ENCODE measurements around the gene RFT1.

Gene RFT1

DNA sequence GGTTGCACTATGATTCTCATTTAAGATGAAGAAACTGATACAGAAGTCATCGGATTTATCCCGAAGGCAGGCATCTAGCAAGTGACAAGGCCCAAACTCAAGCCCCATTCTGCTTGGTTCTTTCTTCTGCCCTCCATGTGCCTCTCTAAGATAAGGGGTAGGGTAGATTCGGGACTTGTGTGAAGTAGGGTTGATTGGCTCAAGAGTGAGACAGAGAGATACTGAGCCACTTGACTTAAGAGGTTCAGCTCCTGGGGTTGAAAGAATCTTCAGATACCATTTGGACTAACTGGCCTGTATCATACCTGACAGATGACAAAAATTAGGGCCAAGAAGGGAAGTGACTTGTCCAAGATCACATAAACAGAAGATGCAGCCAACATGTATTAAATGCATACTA is 891 bp downstream of the RFT1 start:
- no peak for TF ChIP-seq POLR2AphosphoS5 (IDR thresholded peaks at IDR 0.05; ENCODE audit: borderline replicate concordance, low read depth, low read length)
- H3K36me3 ChIP-seq (ENCODE audit: insufficient read depth, low read length), result no peaks in the 10 kb centered on the region; the same call in 1 of the 2 replicates
- H3K27ac ChIP-seq, result no peak overlapping the region
- H3K4me3 ChIP-seq, result peak overlapping the region; percentile 84
- H3K9ac ChIP-seq (ENCODE audit: insufficient read length), result peak overlapping the region; percentile 94
- H3K9me3 ChIP-seq (ENCODE audit: low read depth, low read length), result no peaks in the 10 kb centered on the region
- DNase-seq (ENCODE audit: low read depth, low spot score), result no peak

- Histone ChIP-seq H3K27ac (no peak overlapping the region), H3K9me3 (ENCODE audit: low read depth, low read length) (no peaks in the 10 kb centered on the region), H3K36me3 (ENCODE audit: insufficient read depth, low read length) (peaks cover 10% of the 10 kb centered on the region; the same call in 1 of the 2 replicates), H3K9ac (ENCODE audit: insufficient read length) (no peak overlapping the region), H3K4me3 (no peak overlapping the region)
- TF ChIP-seq POLR2AphosphoS5 (IDR thresholded peaks at IDR 0.05; ENCODE audit: borderline replicate concordance, low read depth, low read length), result no peak
- TF ChIP-seq FOXP2 (optimal IDR thresholded peaks at IDR 0.05; ENCODE audit: control extremely low read depth, extremely low read length, insufficient read depth), result no peak
- no peak for TF ChIP-seq EZH2 (IDR thresholded peaks at IDR 0.05)
- DNase-seq (ENCODE audit: low read depth, low spot score), result no peak
Observed at GRCh38 chr3:53126601-53127000, 3.6 kb downstream of the RFT1 start.

DNA sequence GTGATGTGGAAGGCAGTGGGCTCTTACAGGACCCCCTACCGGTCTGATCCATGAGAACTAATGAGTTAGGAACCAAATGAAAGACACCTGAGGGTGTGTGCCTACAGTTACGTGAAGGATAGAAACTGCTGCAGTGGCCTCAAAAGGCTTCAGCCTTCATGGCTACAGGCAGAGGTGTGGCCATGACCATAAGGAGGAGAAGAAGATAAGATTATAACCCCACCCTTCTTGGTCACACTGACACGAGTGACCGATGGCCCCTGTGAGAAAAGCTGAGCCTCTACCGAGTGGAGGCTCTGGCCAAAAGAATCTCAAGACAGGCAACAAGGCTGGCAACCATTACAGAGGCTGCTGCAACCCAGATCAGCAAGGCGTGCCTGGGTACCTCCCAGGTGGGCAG is 6.3 kb downstream of the RFT1 start:
- no peak for TF ChIP-seq EZH2 (IDR thresholded peaks at IDR 0.05)
- no peak for TF ChIP-seq POLR2AphosphoS5 (IDR thresholded peaks at IDR 0.05; ENCODE audit: borderline replicate concordance, low read depth, low read length)
- no peak for TF ChIP-seq FOXP2 (optimal IDR thresholded peaks at IDR 0.05; ENCODE audit: control extremely low read depth, extremely low read length, insufficient read depth)
- Histone ChIP-seq H3K27ac (no peak overlapping the region), H3K9me3 (ENCODE audit: low read depth, low read length) (no peaks in the 10 kb centered on the region), H3K4me3 (no peak overlapping the region), H3K36me3 (ENCODE audit: insufficient read depth, low read length) (peaks cover 26% of the 10 kb centered on the region; the same call in 1 of the 2 replicates), H3K9ac (ENCODE audit: insufficient read length) (no peak overlapping the region)
- no peak for DNase-seq (ENCODE audit: low read depth, low spot score)

- no peak for TF ChIP-seq EZH2 (IDR thresholded peaks at IDR 0.05)
- no peak for TF ChIP-seq POLR2AphosphoS5 (IDR thresholded peaks at IDR 0.05; ENCODE audit: borderline replicate concordance, low read depth, low read length)
- no peak for TF ChIP-seq FOXP2 (optimal IDR thresholded peaks at IDR 0.05; ENCODE audit: control extremely low read depth, extremely low read length, insufficient read depth)
- H3K36me3 ChIP-seq (ENCODE audit: insufficient read depth, low read length), result peaks cover 28% of the 10 kb centered on the region; the same call in 1 of the 2 replicates
- H3K27ac ChIP-seq, result no peak overlapping the region
Observed at GRCh38 chr3:53123510-53123909, 6.7 kb downstream of the RFT1 start.

GRCh38 chr3:53122933-53123305 is 7.3 kb downstream of the RFT1 start:
- Histone ChIP-seq H3K9ac (ENCODE audit: insufficient read length) (no peak overlapping the region), H3K36me3 (ENCODE audit: insufficient read depth, low read length) (peaks cover 33% of the 10 kb centered on the region; the same call in 1 of the 2 replicates), H3K9me3 (ENCODE audit: low read depth, low read length) (no peaks in the 10 kb centered on the region), H3K4me3 (no peak overlapping the region), H3K27ac (no peak overlapping the region)
- TF ChIP-seq POLR2AphosphoS5 (IDR thresholded peaks at IDR 0.05; ENCODE audit: borderline replicate concordance, low read depth, low read length) (no peak), FOXP2 (optimal IDR thresholded peaks at IDR 0.05; ENCODE audit: control extremely low read depth, extremely low read length, insufficient read depth) (no peak), EZH2 (IDR thresholded peaks at IDR 0.05) (no peak)
- no peak for DNase-seq (ENCODE audit: low read depth, low spot score)

More at GRCh38 chr3:53123510-53123909, 6.7 kb downstream of the RFT1 start:
- no peak overlapping the region for H3K4me3 ChIP-seq
- no peak overlapping the region for H3K9ac ChIP-seq (ENCODE audit: insufficient read length)
- DNase-seq (ENCODE audit: low read depth, low spot score), result no peak
- H3K9me3 ChIP-seq (ENCODE audit: low read depth, low read length), result no peaks in the 10 kb centered on the region

GRCh38 chr3:53122255-53122932 is 7.8 kb downstream of the RFT1 start:
- Histone ChIP-seq H3K4me3 (no peak overlapping the region), H3K36me3 (ENCODE audit: insufficient read depth, low read length) (peaks cover 36% of the 10 kb centered on the region; the same call in 1 of the 2 replicates), H3K9me3 (ENCODE audit: low read depth, low read length) (no peaks in the 10 kb centered on the region), H3K27ac (no peak overlapping the region), H3K9ac (ENCODE audit: insufficient read length) (no peak overlapping the region)
- DNase-seq (ENCODE audit: low read depth, low spot score), result no peak
- TF ChIP-seq FOXP2 (optimal IDR thresholded peaks at IDR 0.05; ENCODE audit: control extremely low read depth, extremely low read length, insufficient read depth) (no peak), EZH2 (IDR thresholded peaks at IDR 0.05) (no peak), POLR2AphosphoS5 (IDR thresholded peaks at IDR 0.05; ENCODE audit: borderline replicate concordance, low read depth, low read length) (no peak)

GRCh38 chr3:53120336-53120735 is 9.9 kb downstream of the RFT1 start:
- Histone ChIP-seq H3K27ac (no peak overlapping the region), H3K4me3 (no peak overlapping the region), H3K9ac (ENCODE audit: insufficient read length) (no peak overlapping the region), H3K9me3 (ENCODE audit: low read depth, low read length) (no peaks in the 10 kb centered on the region), H3K36me3 (ENCODE audit: insufficient read depth, low read length) (peaks cover 36% of the 10 kb centered on the region; the same call in 1 of the 2 replicates)
- no peak for DNase-seq (ENCODE audit: low read depth, low spot score)
- TF ChIP-seq FOXP2 (optimal IDR thresholded peaks at IDR 0.05; ENCODE audit: control extremely low read depth, extremely low read length, insufficient read depth) (no peak), EZH2 (IDR thresholded peaks at IDR 0.05) (no peak), POLR2AphosphoS5 (IDR thresholded peaks at IDR 0.05; ENCODE audit: borderline replicate concordance, low read depth, low read length) (no peak)

DNA sequence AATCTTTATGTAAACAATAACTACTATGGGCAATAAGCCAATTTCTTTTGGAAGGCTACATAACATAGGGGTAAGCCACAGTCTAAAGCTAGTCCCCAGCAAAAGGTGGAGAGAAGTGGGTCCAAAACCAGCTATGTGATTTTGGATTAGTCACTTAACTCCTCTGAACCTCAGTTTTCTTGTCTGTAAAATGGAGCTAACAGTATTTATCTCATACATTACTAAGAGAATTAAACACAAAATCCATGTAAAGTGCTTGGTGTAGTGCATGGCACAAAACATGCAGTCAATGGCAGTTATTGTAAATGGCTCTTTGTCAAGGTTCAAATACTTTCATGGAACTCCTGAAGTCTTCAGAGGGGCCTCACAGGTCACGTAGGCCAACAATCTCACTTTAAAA is 13.3 kb downstream of the RFT1 start:
- peaks cover 28% of the 10 kb centered on the region; the same call in 1 of the 2 replicates for H3K36me3 ChIP-seq (ENCODE audit: insufficient read depth, low read length)
- no peak overlapping the region for H3K27ac ChIP-seq
- H3K9me3 ChIP-seq (ENCODE audit: low read depth, low read length), result no peaks in the 10 kb centered on the region
- TF ChIP-seq EZH2 (IDR thresholded peaks at IDR 0.05), result no peak
- TF ChIP-seq POLR2AphosphoS5 (IDR thresholded peaks at IDR 0.05; ENCODE audit: borderline replicate concordance, low read depth, low read length), result no peak
- TF ChIP-seq FOXP2 (optimal IDR thresholded peaks at IDR 0.05; ENCODE audit: control extremely low read depth, extremely low read length, insufficient read depth), result no peak
- no peak for DNase-seq (ENCODE audit: low read depth, low spot score)
- H3K4me3 ChIP-seq, result no peak overlapping the region
- H3K9ac ChIP-seq (ENCODE audit: insufficient read length), result no peak overlapping the region
